Thyroid gland (tissue), 4 donors: ENCODE measurements around the gene DUSP12.

Experiments
- POLR2A ChIP-seq, 2 donors: fragments of 450-650 bp; IDR thresholded peaks; one replicate each; pipeline ENCODE4 v1.6.1; 2017; ENCODE audit warnings: antibody characterized with exemption in 2 of 2, mild to moderate bottlenecking in 2 of 2, moderate library complexity in 1 of 2
- TF ChIP-seq, protein P1 (sequence below), 6 experiments: fragments of 200-600 bp in 3 of 6; fragments of 450-650 bp in 3 of 6; sonication (generic) in 3 of 6; IDR thresholded peaks; one replicate each; pipeline ENCODE4 v1.5.1; 2016 to 2019; ENCODE audit warnings: antibody characterized with exemption in 6 of 6, mild to moderate bottlenecking in 2 of 6, inconsistent platforms in 1 of 6, moderate library complexity in 1 of 6

GRCh38 chr1:161731241-161731640, 18.3 kb upstream of the DUSP12 start:
- TF ChIP-seq POLR2A (IDR thresholded peaks at IDR 0.05), result no peak
- TF ChIP-seq, protein P1, sequence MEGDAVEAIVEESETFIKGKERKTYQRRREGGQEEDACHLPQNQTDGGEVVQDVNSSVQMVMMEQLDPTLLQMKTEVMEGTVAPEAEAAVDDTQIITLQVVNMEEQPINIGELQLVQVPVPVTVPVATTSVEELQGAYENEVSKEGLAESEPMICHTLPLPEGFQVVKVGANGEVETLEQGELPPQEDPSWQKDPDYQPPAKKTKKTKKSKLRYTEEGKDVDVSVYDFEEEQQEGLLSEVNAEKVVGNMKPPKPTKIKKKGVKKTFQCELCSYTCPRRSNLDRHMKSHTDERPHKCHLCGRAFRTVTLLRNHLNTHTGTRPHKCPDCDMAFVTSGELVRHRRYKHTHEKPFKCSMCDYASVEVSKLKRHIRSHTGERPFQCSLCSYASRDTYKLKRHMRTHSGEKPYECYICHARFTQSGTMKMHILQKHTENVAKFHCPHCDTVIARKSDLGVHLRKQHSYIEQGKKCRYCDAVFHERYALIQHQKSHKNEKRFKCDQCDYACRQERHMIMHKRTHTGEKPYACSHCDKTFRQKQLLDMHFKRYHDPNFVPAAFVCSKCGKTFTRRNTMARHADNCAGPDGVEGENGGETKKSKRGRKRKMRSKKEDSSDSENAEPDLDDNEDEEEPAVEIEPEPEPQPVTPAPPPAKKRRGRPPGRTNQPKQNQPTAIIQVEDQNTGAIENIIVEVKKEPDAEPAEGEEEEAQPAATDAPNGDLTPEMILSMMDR (IDR thresholded peaks at IDR 0.05), result no peak
